H1 (cell line): Measurements from ENCODE around the gene KCND3.

Experiments
- CHD2 ChIP-seq: IDR thresholded peaks from 2 replicates; pipeline ENCODE4 v1.6.1; 2012; ENCODE audit warnings: low read length, improper control_type of control experiment
- CTCF ChIP-seq, 3 experiments: IDR thresholded peaks; 1 replicate in 2 of 3; 2 replicates in 1 of 3; pipeline versions ENCODE4 v1.5.1 to v1.6.1; 2011; ENCODE audit warnings: low read length in 3 of 3, mild to moderate bottlenecking in 3 of 3, inconsistent platforms in 2 of 3, low read depth in 1 of 3, moderate library complexity in 1 of 3; ENCODE audit not compliant: insufficient read depth in 1 of 3; ENCODE audit errors: control extremely low read depth in 1 of 3
- EP300 ChIP-seq, 2 experiments: IDR thresholded peaks; 1 replicate in 1 of 2; 2 replicates in 1 of 2; pipeline ENCODE4 v1.6.1; 2011 to 2012; ENCODE audit warnings: low read depth in 2 of 2, low read length in 2 of 2, mild to moderate bottlenecking in 2 of 2, borderline replicate concordance in 1 of 2, inconsistent platforms in 1 of 2, moderate library complexity in 1 of 2
- FOSL1 ChIP-seq: IDR thresholded peaks from 2 replicates; pipeline ENCODE4 v1.6.1; 2011; ENCODE audit warnings: mild to moderate bottlenecking, low read depth, low read length, moderate library complexity; ENCODE audit not compliant: insufficient read depth
- GABPA ChIP-seq: IDR thresholded peaks from 2 replicates; pipeline ENCODE4 v1.6.1; 2011; ENCODE audit warnings: mild to moderate bottlenecking, low read length, moderate library complexity, borderline replicate concordance; ENCODE audit not compliant: insufficient read depth
- JUND ChIP-seq: IDR thresholded peaks from 2 replicates; pipeline ENCODE4 v1.6.1; 2011; ENCODE audit warnings: mild to moderate bottlenecking, improper control_type of control experiment, low read length
- KDM5A ChIP-seq: fragments of 200-600 bp; IDR thresholded peaks from 2 replicates; pipeline ENCODE4 v1.7.1; 2012; ENCODE audit warnings: mild to moderate bottlenecking, low read length, inconsistent platforms, mixed read lengths
- POU5F1 ChIP-seq: IDR thresholded peaks from 2 replicates; pipeline ENCODE4 v1.6.1; 2011; ENCODE audit warnings: low read depth, mild to moderate bottlenecking, low read length, moderate library complexity
- RFX5 ChIP-seq: IDR thresholded peaks from 2 replicates; pipeline ENCODE4 v1.6.1; 2011; ENCODE audit warnings: low read depth, low read length, improper control_type of control experiment, borderline replicate concordance
- RXRA ChIP-seq: IDR thresholded peaks from 2 replicates; pipeline ENCODE4 v1.6.1; 2011; ENCODE audit warnings: low read depth, mild to moderate bottlenecking, low read length, moderate library complexity; ENCODE audit not compliant: insufficient read depth
- SIX5 ChIP-seq: IDR thresholded peaks from 2 replicates; pipeline ENCODE4 v1.6.1; 2011; ENCODE audit warnings: mild to moderate bottlenecking, low read depth, low read length
- SP1 ChIP-seq: IDR thresholded peaks from 2 replicates; pipeline ENCODE4 v1.6.1; 2011; ENCODE audit warnings: low read depth, low read length

DNA sequence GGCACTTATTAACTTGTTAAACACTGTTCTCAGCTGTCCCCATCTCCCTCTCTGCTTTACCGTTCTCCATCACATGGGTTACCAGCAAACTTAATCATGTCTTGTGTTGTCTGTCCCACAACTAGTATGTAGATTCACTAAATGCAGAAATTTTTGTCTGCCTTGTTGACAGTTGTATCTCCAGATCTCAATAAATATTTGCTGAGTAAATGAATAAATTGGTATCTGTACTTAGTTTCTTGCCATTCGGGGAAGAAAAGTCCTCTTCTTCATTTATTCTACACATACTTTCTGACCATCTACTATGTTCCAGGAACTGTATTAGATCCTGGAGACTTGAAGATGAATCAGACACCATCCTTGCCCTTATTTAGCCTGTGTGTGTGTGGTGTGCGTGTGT, 97.9 kb downstream of the KCND3 start:
- TF ChIP-seq KDM5A (no peak), CTCF (IDR thresholded peaks at IDR 0.05; ENCODE audit: control extremely low read depth in 1 of 3, insufficient read depth in 1 of 3, low read depth in 1 of 3, low read length in 3 of 3) (no peak), CHD2 (no peak), JUND (no peak), FOSL1 (no peak), POU5F1 (no peak), RXRA (no peak), EP300 (IDR thresholded peaks at IDR 0.05; ENCODE audit: borderline replicate concordance in 1 of 2, low read depth in 2 of 2, low read length in 2 of 2) (no peak), GABPA (no peak), SIX5 (no peak), RFX5 (no peak), SP1 (no peak)
